Measurements from ENCODE around the gene VTI1A. TPM values are rescaled to one million over a fixed set of nuclear protein-coding genes. Genes with fewer than 3 reads are reported as not detected.
"Not testable (repeated sequence)": the region's sequence is repeated elsewhere in the genome, so short reads cannot be mapped to it uniquely, and the experiment has no call there.

The VTI1A gene
- total and polyA plus RNA-seq, 2 experiments from 2014 or later = 20.4 to 39.8 TPM

DNA sequence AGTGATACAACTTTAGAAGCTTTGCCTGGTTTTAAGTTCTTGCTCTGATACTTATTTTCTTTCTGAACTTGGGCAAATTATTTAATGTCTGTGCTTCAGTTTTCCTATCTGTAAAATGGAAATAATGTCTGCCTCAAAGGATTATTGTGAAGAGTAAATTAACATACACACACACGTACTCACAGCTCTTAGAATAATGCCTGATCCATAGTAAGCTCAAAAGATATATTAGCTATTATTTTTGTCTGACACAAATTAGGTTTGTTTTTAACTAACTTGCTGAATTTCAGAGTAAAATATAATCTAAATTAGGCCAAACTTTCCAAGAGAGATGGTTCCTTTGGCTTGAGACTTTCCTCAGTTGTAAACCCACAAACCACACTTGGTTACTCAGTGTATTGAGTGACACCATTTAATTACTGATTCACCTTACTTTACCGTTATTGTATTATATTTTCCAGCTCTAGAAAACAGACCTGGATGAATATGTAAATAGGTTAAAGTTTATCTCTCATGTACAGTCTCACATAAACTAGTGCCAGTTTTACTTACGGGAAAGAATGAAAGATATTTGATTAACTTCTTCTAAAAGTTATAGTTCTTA, 50.4 kb downstream of the VTI1A start:
- no peaks in the 10 kb centered on the region for H4K20me1 ChIP-seq (ENCODE audit: insufficient read depth, poor library complexity, severe bottlenecking)
- H3K9me3 ChIP-seq (ENCODE audit: low read depth) = no peaks in the 10 kb centered on the region
- no peaks in the 10 kb centered on the region for H3K27me3 ChIP-seq
- no peak overlapping the region for H3K27ac ChIP-seq
- no peaks in the 10 kb centered on the region for H3K36me3 ChIP-seq (replicated peaks; ENCODE audit: insufficient read depth, low read depth)
- no peak overlapping the region for H3K4me2 ChIP-seq
- no peak for TF ChIP-seq EZH2phosphoT487 (IDR thresholded peaks at IDR 0.05; ENCODE audit: low read depth, severe bottlenecking, unreplicated experiment)
- TF ChIP-seq, protein P1, sequence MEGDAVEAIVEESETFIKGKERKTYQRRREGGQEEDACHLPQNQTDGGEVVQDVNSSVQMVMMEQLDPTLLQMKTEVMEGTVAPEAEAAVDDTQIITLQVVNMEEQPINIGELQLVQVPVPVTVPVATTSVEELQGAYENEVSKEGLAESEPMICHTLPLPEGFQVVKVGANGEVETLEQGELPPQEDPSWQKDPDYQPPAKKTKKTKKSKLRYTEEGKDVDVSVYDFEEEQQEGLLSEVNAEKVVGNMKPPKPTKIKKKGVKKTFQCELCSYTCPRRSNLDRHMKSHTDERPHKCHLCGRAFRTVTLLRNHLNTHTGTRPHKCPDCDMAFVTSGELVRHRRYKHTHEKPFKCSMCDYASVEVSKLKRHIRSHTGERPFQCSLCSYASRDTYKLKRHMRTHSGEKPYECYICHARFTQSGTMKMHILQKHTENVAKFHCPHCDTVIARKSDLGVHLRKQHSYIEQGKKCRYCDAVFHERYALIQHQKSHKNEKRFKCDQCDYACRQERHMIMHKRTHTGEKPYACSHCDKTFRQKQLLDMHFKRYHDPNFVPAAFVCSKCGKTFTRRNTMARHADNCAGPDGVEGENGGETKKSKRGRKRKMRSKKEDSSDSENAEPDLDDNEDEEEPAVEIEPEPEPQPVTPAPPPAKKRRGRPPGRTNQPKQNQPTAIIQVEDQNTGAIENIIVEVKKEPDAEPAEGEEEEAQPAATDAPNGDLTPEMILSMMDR (IDR thresholded peaks at IDR 0.05; ENCODE audit: poor library complexity) = no peak
- TF ChIP-seq EZH2 (IDR thresholded peaks at IDR 0.05; ENCODE audit: borderline replicate concordance) = no peak
- H3K4me3 ChIP-seq = no peak overlapping the region
- H3K4me1 ChIP-seq (ENCODE audit: insufficient read depth) = no peaks in the 10 kb centered on the region
- no peak for DNase-seq (ENCODE audit: low spot score)
- peaks cover 5% of the 10 kb centered on the region for H3K79me2 ChIP-seq
- no peaks in the 10 kb centered on the region for H3K9me2 ChIP-seq (replicated peaks; ENCODE audit: insufficient read depth)
- WGBS (ENCODE audit: low lambda C conversion rate, missing lambda C conversion rate) = 89% methylated on average over 3 of the region's 3 CpGs
- H2AFZ ChIP-seq = no peak overlapping the region

DNA sequence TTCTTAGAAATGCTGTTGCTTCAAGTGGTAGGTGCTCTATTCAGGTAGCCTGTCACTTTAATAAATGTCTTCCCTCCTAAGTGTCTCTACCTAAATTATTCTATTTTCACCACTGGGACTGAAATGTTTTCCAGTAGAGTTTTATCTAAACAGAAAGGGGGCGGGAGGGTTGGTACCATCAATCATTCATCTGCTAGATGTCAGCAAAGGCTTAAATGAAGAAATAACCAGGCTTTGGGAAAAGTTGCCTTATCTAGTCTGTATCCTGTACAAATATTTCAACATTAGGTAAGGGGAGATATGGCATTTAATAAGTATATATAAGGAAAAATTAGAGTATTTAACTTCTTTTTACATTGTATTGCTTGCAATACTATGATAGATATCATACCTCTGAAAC, 51.8 kb downstream of the VTI1A start:
- H3K9me2 ChIP-seq (replicated peaks; ENCODE audit: insufficient read depth) = no peaks in the 10 kb centered on the region
- H3K27ac ChIP-seq = no peak overlapping the region
- WGBS (ENCODE audit: low lambda C conversion rate, missing lambda C conversion rate) = 73% methylated on average over 1 of the region's 1 CpG
- H3K4me2 ChIP-seq = no peak overlapping the region
- H2AFZ ChIP-seq = no peak overlapping the region
- no peaks in the 10 kb centered on the region for H3K79me2 ChIP-seq
- H3K27me3 ChIP-seq = no peaks in the 10 kb centered on the region
- DNase-seq (ENCODE audit: low spot score) = no peak
- H3K36me3 ChIP-seq (replicated peaks; ENCODE audit: insufficient read depth, low read depth) = no peaks in the 10 kb centered on the region
- no peaks in the 10 kb centered on the region for H3K4me1 ChIP-seq (ENCODE audit: insufficient read depth)
- H3K9me3 ChIP-seq (ENCODE audit: low read depth) = no peaks in the 10 kb centered on the region
- no peak overlapping the region for H3K4me3 ChIP-seq
- no peak for TF ChIP-seq EZH2phosphoT487 (IDR thresholded peaks at IDR 0.05; ENCODE audit: low read depth, severe bottlenecking, unreplicated experiment)
- no peak for TF ChIP-seq EZH2 (IDR thresholded peaks at IDR 0.05; ENCODE audit: borderline replicate concordance)
- TF ChIP-seq, protein P1 (IDR thresholded peaks at IDR 0.05; ENCODE audit: poor library complexity) = no peak
- H4K20me1 ChIP-seq (ENCODE audit: insufficient read depth, poor library complexity, severe bottlenecking) = no peaks in the 10 kb centered on the region

DNA sequence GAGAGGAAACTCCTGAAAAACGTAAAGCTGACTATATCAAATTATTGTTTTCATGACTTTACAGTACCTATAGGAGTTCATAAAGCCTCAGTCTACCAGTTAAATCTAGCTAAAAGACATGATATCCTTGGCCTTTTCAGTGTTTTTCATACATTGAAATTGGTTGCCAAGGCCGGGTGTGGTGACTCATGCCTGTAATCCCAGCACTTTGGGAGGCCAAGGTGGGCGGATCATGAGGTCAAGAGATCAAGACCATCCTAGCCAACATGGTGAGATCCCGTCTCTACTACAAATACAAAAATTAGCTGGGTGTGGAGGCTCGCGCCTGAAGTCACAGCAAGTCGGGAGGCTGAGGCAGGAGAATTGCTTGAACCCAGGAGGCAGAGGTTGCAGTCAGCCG, 53.0 kb downstream of the VTI1A start:
- H3K4me3 ChIP-seq; H3K27ac ChIP-seq; H3K27me3 ChIP-seq; H3K9me3 ChIP-seq (ENCODE audit: low read depth); H2AFZ ChIP-seq; H3K36me3 ChIP-seq (replicated peaks; ENCODE audit: insufficient read depth, low read depth); H3K4me2 ChIP-seq; DNase-seq (ENCODE audit: low spot score); H4K20me1 ChIP-seq (ENCODE audit: insufficient read depth, poor library complexity, severe bottlenecking); H3K4me1 ChIP-seq (ENCODE audit: insufficient read depth); H3K9me2 ChIP-seq (replicated peaks; ENCODE audit: insufficient read depth); H3K79me2 ChIP-seq: not testable (repeated sequence)
- 98% methylated on average over 8 of the region's 8 CpGs for WGBS (ENCODE audit: low lambda C conversion rate, missing lambda C conversion rate)

DNA sequence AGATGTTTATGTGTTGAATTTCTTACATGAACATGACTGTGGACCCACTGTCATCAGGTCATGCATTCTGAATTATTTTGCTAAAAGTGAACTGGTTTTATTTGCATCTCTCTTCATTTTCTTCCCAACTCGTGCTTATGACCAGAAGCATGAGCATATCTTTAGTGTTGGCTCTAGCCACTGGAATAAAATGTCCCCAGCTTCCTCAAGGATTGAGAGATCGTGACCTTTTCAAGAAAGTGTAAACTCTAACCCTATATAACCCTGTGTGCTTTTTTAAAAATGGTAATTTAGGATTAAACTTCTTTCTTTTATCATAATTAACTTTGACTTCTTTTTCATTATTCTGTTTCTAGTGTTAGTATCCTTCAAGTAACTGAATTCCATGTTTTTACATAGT, 55.5 kb downstream of the VTI1A start:
- Histone ChIP-seq H3K4me2 (no peak overlapping the region), H3K27ac (no peak overlapping the region), H3K27me3 (no peaks in the 10 kb centered on the region), H3K79me2 (no peaks in the 10 kb centered on the region), H2AFZ (no peak overlapping the region), H3K4me3 (no peak overlapping the region), H3K9me2 (replicated peaks; ENCODE audit: insufficient read depth) (no peaks in the 10 kb centered on the region), H3K36me3 (replicated peaks; ENCODE audit: insufficient read depth, low read depth) (no peaks in the 10 kb centered on the region), H3K4me1 (ENCODE audit: insufficient read depth) (no peaks in the 10 kb centered on the region), H3K9me3 (ENCODE audit: low read depth) (no peaks in the 10 kb centered on the region), H4K20me1 (ENCODE audit: insufficient read depth, poor library complexity, severe bottlenecking) (no peaks in the 10 kb centered on the region)
- 93% methylated on average over 2 of the region's 2 CpGs for WGBS (ENCODE audit: low lambda C conversion rate, missing lambda C conversion rate)
- TF ChIP-seq EZH2phosphoT487 (IDR thresholded peaks at IDR 0.05; ENCODE audit: low read depth, severe bottlenecking, unreplicated experiment) (no peak), EZH2 (IDR thresholded peaks at IDR 0.05; ENCODE audit: borderline replicate concordance) (no peak)
- TF ChIP-seq, protein P1 (IDR thresholded peaks at IDR 0.05; ENCODE audit: poor library complexity) = no peak
- DNase-seq (ENCODE audit: low spot score) = no peak
